Measurements from ENCODE around the gene CPSF3. TPM values are rescaled to one million over a fixed set of nuclear protein-coding genes. Genes with fewer than 3 reads are reported as not detected.

The CPSF3 gene
- total RNA-seq, 1 experiment from 2014 or later: 95.5 TPM

GRCh38 chr2:9471206-9471605, 47.8 kb downstream of the CPSF3 start:
- no peaks in the 10 kb centered on the region for H3K79me1 ChIP-seq (ENCODE audit: insufficient read depth, low read depth, low read length, poor library complexity, severe bottlenecking)
- no peak overlapping the region for H3K27ac ChIP-seq (ENCODE audit: insufficient read length, low read depth, low read length)
- H3K27me3 Mint-ChIP-seq (ENCODE audit: low read depth): peaks cover 4% of the 10 kb centered on the region
- H4K5ac ChIP-seq (ENCODE audit: insufficient read length, low read depth, low read length): no peak overlapping the region
- H3K9me3 ChIP-seq (ENCODE audit: control insufficient read depth, low read depth, low read length): no peaks in the 10 kb centered on the region
- no peak for DNase-seq
- no peak overlapping the region for H2AK5ac ChIP-seq (ENCODE audit: insufficient read length, low read length)
- no peak overlapping the region for H4K91ac ChIP-seq (ENCODE audit: insufficient read length, low read depth, low read length)
- peaks cover 9% of the 10 kb centered on the region for H3K23me2 ChIP-seq (ENCODE audit: insufficient read length, low read depth, low read length, poor library complexity, severe bottlenecking)
- H3K9me3 Mint-ChIP-seq: no peaks in the 10 kb centered on the region
- H3K27me3 ChIP-seq (ENCODE audit: insufficient read depth, low read length): no peaks in the 10 kb centered on the region
- H4K20me1 ChIP-seq (ENCODE audit: control insufficient read depth, insufficient read depth, insufficient read length): no peaks in the 10 kb centered on the region
- H4K8ac ChIP-seq (replicated peaks; ENCODE audit: insufficient read length, low read depth, low read length): no peak overlapping the region
- H3K4me3 Mint-ChIP-seq: no peak overlapping the region
- no peak overlapping the region for H3K4me2 ChIP-seq (ENCODE audit: insufficient read depth, insufficient read length, low read length)
- no peak overlapping the region for H3K9ac ChIP-seq (ENCODE audit: extremely low read depth, insufficient read length, low read length)
- H3K4ac ChIP-seq (ENCODE audit: low read depth, low read length): no peak overlapping the region
- no peak for TF ChIP-seq CTCF (conservative IDR thresholded peaks at IDR 0.05)
- no peak overlapping the region for H3K56ac ChIP-seq (ENCODE audit: insufficient read length, low read depth, low read length)
- peaks cover 9 to 11% of the 10 kb centered on the region in 2 experiments for H3K4me1 Mint-ChIP-seq
- no peak overlapping the region for H3K14ac ChIP-seq (ENCODE audit: insufficient read depth, low read length)
- H3K18ac ChIP-seq (ENCODE audit: insufficient read length, low read depth, low read length): no peak overlapping the region
- H3K27ac Mint-ChIP-seq: no peak overlapping the region
- no CpG with 5 or more reads among the region's 5 CpGs for WGBS (ENCODE audit: extremely low coverage, insufficient read length, low lambda C conversion rate)
- no peak overlapping the region for H2BK20ac ChIP-seq (ENCODE audit: low read depth, low read length, poor library complexity, severe bottlenecking)
- H3K4me1 ChIP-seq (ENCODE audit: insufficient read depth, low read length): no peaks in the 10 kb centered on the region
- no peaks in the 10 kb centered on the region for H3K79me2 ChIP-seq (ENCODE audit: insufficient read depth, low read length)
- H2BK12ac ChIP-seq (ENCODE audit: insufficient read length, low read depth, low read length): no peak overlapping the region
- H2AFZ ChIP-seq (ENCODE audit: low read length): no peak overlapping the region
- H2BK15ac ChIP-seq (ENCODE audit: low read depth, low read length): no peak overlapping the region
- no peak overlapping the region for H2BK5ac ChIP-seq (ENCODE audit: insufficient read length, low read length)
- no peak overlapping the region for H3K23ac ChIP-seq (ENCODE audit: insufficient read length, low read depth, low read length)
- no peak overlapping the region for H3T11ph ChIP-seq (ENCODE audit: low read length)
- H3K36me3 Mint-ChIP-seq (ENCODE audit: insufficient read depth in 1 of 3, low read depth in 3 of 3): peaks cover 11 to 43% (median 39%) of the 10 kb centered on the region in 3 experiments; a peak in 6 of 7 replicates
- no peak overlapping the region for H2BK120ac ChIP-seq (ENCODE audit: low read depth, low read length, poor library complexity, severe bottlenecking)
